ENCODE data around the gene MAP7.
"Not testable (repeated sequence)": the region's sequence is repeated elsewhere in the genome, so short reads cannot be mapped to it uniquely, and the experiment has no call there.

The MAP7 gene

GRCh38 chr6:136502786-136503185 is 47.4 kb downstream of the MAP7 start:
- DNase-seq = peak; percentile 10

- DNase-seq = no peak
These were observed 48.7 kb downstream of the MAP7 start for GRCh38 chr6:136501514-136501913.

GRCh38 chr6:136501096-136501495 is 49.1 kb downstream of the MAP7 start:
- DNase-seq = no peak

- DNase-seq = no peak
These were observed 49.8 kb downstream of the MAP7 start for GRCh38 chr6:136500414-136500813.

- DNase-seq = no peak
These were observed 50.9 kb downstream of the MAP7 start for GRCh38 chr6:136499370-136499769.

- DNase-seq = not testable (repeated sequence)
These were observed 53.8 kb downstream of the MAP7 start for GRCh38 chr6:136496449-136496848.

- DNase-seq = no peak
These were observed 55.5 kb downstream of the MAP7 start for GRCh38 chr6:136494710-136495109.

- no peak for DNase-seq
These were observed 56.2 kb downstream of the MAP7 start for GRCh38 chr6:136494059-136494458.

GRCh38 chr6:136492409-136492808 is 57.8 kb downstream of the MAP7 start:
- no peak for DNase-seq

GRCh38 chr6:136491754-136492153 is 58.5 kb downstream of the MAP7 start:
- no peak for DNase-seq

GRCh38 chr6:136491251-136491650 is 59.0 kb downstream of the MAP7 start:
- DNase-seq = no peak

GRCh38 chr6:136489689-136490033 is 60.6 kb downstream of the MAP7 start:
- DNase-seq = not testable (repeated sequence)

GRCh38 chr6:136487759-136488425 is 62.3 kb downstream of the MAP7 start:
- no peak for DNase-seq

- no peak for DNase-seq
These were observed 63.9 kb downstream of the MAP7 start for GRCh38 chr6:136486357-136486756.

- DNase-seq = no peak
These were observed 66.3 kb downstream of the MAP7 start for GRCh38 chr6:136483906-136484305.

GRCh38 chr6:136483005-136483404 is 67.2 kb downstream of the MAP7 start:
- DNase-seq = not testable (repeated sequence)

GRCh38 chr6:136477548-136477947 is 72.7 kb downstream of the MAP7 start:
- no peak for DNase-seq

- no peak for DNase-seq
These were observed 74.5 kb downstream of the MAP7 start for GRCh38 chr6:136475686-136476085.

- DNase-seq = no peak
These were observed 76.0 kb downstream of the MAP7 start for GRCh38 chr6:136474241-136474640.

GRCh38 chr6:136471922-136472321 is 78.3 kb downstream of the MAP7 start:
- no peak for DNase-seq

- DNase-seq = no peak
These were observed 78.8 kb downstream of the MAP7 start for GRCh38 chr6:136471372-136471771.

- DNase-seq = no peak
These were observed 80.2 kb downstream of the MAP7 start for GRCh38 chr6:136470044-136470443.

- DNase-seq = no peak
These were observed 81.1 kb downstream of the MAP7 start for GRCh38 chr6:136469154-136469553.

GRCh38 chr6:136468711-136469110 is 81.5 kb downstream of the MAP7 start:
- DNase-seq = no peak

- DNase-seq = no peak
These were observed 83.0 kb downstream of the MAP7 start for GRCh38 chr6:136467186-136467585.

- DNase-seq = no peak
These were observed 83.4 kb downstream of the MAP7 start for GRCh38 chr6:136466777-136467176.

Measured in fibroblast of upper back skin (primary cell).